Breast epithelium (tissue), 3 donors: ENCODE measurements around the gene SLC8A3.

Source experiments
- CTCF ChIP-seq, 3 donors: fragments of 450-650 bp; IDR thresholded peaks; one replicate each; pipeline ENCODE4 v1.5.1; 2016 to 2017; ENCODE audit warnings: antibody characterized with exemption in 3 of 3, mild to moderate bottlenecking in 3 of 3, moderate library complexity in 3 of 3
- POLR2A ChIP-seq: fragments of 450-650 bp; IDR thresholded peaks from one replicate; pipeline ENCODE4 v1.6.1; 2016; ENCODE audit warnings: antibody characterized with exemption, mild to moderate bottlenecking, moderate library complexity

GRCh38 chr14:70052990-70053389 is 135.8 kb downstream of the SLC8A3 start:
- TF ChIP-seq CTCF (IDR thresholded peaks at IDR 0.05) (no peak), POLR2A (no peak)
